HG03135 (cell line): Measurements from ENCODE around the gene CRYBA2.
A peak's percentile ranks its signal among the peaks of the same experiment; 100 is the strongest.

Source experiments
- ATAC-seq: cut with Tn5 transposase; IDR thresholded peaks from one replicate; pipeline ENCODE4 v1.9.1; 2021; ENCODE audit warnings: mild to moderate bottlenecking, moderate library complexity; ENCODE audit not compliant: unreplicated experiment

Gene CRYBA2, protein sequence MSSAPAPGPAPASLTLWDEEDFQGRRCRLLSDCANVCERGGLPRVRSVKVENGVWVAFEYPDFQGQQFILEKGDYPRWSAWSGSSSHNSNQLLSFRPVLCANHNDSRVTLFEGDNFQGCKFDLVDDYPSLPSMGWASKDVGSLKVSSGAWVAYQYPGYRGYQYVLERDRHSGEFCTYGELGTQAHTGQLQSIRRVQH

DNA sequence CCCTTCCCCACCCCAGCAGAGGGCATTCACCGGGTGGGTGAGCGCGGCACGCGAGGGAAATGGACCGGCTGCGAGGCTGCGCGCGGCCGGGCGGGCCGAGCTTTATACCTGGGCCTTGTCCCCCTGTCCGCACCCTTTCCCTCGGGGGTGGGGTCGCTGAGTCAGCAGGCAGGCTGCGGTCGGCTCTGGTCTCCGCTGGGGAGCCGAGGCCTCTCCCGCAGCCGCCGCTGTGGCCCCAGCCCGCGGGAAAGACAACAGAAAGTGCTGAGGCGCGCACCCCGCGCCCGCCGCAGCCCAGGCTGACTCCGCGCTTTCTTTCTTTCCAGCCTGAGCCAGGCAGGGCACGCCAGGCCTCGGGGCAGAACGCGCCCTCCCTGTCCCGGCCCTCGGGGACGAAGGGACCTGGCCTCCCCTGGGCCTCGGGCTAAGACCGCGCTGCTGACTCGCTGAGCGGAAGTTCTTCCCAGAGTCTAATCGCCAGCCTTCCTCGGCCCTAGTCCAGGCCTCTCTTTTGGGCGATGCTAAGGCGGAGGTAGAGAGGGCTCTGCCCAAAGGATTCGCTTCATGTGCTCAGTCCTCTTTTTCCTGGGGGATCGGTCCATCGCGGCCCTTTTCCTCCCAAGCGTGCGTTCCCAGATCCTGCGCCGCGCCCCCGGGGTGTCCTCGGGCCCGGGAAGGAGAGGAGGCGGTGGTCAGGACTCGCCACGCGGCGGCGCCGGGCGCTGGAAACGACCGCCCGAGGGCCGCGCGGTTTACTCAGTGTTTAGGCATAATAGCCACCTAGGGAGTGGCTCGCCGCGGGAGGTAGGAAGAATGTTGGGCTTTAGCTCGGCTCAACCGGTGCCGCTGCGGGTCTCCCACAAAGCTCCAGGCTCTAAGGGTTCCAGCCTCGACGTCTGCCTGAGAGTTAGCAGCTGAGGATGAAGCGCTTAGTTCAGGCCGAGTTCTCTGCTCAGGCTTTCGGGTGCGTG lies at the start of gene CRYBA2:
Gene CRYBA2, minus strand, starts transcription at position 78 of the 971 bp plus-strand sequence. CDS start 246 bp downstream, outside the sequence.
- no peak for ATAC-seq

GRCh38 chr2:219042750-219043149 lies 49.5 kb upstream of the CRYBA2 start:
- no peak for ATAC-seq

GRCh38 chr2:219042157-219042556 lies 48.9 kb upstream of the CRYBA2 start:
- ATAC-seq, result no peak

DNA sequence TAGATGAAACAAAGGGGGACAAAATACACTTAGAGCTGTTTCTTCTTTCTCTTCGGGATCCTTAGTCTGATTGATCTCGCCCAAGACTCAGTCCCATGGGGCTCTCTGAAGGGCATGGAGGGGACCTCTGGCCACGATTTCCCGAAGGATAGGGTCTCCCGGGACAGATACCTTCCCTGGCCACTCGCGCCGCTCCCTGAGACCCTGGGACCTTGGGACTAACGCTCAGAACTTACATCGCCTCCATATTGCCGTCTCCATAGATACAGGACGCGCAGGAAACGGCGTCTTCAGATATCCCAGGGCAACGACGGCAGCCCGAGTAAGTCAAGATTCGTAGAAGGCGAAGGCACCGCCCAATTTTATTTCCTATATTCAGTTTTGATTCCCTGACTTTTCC lies 48.0 kb upstream of the CRYBA2 start, which contains the start of gene CFAP65:
Gene CFAP65, minus strand, starts transcription at position 265 of the 400 bp plus-strand sequence. CDS start 2,468 bp downstream, outside the sequence.
- ATAC-seq, result no peak

- ATAC-seq, result no peak
Measured at GRCh38 chr2:219038600-219038999, 45.4 kb upstream of the CRYBA2 start.

DNA sequence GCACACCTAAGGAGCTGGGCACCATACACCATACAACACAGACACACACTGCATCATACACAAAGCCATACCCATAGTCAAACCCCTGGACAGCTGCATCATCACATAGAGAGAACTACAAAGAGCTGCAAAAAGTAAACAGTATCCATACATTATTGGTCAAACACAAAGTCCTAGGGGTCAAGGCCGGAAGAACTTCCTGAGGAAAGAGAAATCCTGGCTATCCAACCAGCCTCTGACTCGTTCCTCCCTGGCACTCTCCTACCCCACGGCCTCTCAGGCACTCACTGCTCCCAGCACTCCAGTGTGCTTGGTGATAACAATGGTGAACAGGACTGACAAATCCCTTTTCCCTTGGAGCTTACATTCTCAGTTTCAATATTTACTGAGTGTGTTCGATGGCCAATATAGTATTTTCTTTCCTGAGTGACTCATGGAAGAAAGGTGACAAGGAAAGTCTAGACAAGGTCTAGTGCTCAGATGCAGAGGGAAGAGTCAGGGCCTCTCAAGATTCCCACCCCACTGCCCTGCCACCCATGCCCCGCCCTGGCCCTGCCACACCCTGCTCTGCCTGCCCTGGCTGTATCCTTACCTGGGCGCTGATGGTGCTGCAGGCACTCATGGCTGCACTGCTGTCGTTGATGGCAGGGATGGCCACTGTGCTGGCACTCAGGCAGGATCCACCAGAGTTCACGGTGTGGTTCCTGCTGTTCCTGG lies 44.7 kb upstream of the CRYBA2 start:
- no peak for ATAC-seq

- ATAC-seq, result no peak
Measured at GRCh38 chr2:219035942-219036341, 42.7 kb upstream of the CRYBA2 start.

DNA sequence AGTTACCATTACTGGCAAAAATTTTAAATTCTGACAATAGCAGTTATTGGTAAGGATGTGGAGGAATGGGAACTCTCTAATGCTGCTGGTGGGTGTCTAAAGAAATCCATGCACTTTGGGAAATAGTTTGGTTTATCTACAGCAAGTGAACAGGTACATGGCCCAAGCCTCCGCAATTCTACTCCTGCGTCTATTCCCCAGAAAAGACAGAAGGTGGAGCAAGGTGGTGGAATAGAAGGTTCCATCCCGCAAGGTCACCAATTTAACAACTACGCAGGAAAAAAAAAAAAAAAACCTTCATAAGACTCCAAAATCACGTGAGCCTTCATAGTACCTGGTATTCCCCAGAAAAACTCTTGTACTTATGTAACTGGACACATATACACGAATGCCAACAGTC lies 41.6 kb upstream of the CRYBA2 start:
- ATAC-seq, result no peak

DNA sequence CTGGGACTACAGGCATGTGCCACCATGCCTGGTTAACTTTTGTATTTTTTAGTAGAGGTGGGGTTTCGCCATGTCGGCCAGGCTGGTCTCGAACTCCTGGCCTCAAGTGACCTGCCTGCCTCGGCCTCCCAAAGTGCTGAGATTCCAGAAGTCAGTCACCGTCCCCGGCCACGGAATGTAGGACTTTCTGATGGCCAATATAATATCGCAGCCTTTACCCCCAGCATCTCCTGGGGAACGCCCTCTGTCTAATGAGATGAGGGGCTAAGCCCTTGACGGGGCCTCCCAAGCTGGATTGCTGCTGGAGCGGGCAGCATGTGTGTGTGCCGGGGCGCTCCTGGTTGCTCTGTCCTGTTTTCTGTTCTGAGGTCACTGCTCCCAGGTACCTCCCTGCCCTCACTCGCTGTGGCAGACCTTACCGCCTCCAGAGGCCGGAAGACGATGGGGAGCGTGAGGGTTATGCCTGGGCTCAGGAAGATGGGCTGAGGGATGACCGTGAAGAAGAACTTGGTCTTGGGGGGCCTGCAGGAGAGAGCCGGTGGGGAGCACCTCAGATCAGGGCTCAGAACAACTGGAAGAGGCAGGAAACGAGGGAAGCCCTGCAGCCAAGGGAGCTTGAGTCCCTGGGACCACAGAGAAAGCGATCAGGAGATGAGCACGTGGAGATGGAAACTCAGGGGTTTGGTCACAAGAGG lies 39.0 kb upstream of the CRYBA2 start:
- no peak for ATAC-seq

DNA sequence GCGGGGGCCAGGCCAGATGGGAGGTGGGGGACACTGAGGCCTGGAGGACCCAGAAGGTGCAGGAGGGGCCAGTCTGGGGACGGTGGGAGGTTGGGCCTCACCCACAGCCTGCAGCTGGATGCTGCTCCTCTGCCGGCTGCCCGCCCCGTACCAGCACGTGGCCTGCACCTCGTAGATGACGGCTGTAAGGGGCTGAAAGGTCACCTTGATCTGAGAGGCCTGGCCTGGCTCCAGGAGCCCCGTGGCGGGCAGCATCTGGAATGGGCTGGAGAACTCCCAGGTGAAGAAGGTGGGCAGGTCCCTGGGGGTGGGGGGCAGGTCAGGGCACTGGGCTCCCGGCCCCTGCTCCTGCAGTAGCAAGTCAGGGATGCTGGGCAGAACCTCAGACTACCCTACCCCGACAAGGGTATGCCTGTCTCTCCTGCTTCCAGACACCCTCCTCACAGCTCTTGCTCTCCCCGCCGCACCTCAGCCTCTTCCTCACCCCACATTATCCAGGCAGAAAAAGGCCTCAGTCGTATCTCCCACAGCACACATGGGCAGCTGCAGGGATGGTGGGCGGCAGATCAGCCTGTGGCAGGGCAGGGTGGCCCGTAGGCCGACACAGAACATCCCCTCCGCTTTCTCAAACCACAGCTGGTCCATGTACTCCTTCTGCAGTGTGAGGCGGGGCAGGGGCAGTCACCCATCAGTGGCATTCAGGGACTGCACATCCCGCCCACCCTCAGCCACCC lies 38.0 kb upstream of the CRYBA2 start:
- no peak for ATAC-seq

DNA sequence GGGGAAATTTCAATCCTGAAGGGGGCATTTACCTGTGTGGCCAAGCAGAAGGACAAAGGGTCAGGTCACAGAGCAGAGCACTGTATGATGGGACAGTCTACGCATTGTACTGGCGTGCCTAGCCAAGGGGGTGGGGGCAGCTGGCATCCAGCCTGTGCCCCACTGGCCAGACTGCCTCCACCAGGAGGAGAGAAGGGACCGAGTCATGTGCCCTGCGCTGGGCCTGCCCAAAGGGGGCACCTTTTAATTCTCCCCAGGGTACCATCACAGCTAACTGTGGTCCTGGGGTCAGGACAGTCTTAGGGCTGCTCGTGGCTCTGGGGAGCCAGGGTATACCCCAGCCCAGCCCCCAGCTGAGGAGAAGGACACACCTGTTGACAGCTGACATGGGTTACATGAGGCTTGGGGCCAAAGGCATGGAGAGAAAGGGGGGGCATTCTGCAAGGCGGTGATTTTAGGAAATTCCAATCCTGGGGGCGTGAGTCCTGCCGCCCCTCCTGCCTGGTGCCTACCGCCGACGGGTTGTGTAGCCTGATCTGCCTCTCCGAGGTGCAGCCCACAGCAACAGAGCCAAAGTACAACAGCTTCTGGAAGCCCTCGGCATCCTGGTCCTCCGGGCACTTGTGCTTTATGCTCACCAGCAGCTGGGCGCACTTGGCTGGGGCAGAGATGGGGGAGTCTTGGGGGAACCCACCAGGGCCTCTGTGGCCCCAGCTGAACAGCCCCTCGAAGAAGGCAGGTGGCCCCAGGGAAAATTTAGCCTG lies 37.1 kb upstream of the CRYBA2 start:
- ATAC-seq, result no peak

GRCh38 chr2:219029829-219030165 lies 36.6 kb upstream of the CRYBA2 start:
- ATAC-seq, result peak; percentile 76

DNA sequence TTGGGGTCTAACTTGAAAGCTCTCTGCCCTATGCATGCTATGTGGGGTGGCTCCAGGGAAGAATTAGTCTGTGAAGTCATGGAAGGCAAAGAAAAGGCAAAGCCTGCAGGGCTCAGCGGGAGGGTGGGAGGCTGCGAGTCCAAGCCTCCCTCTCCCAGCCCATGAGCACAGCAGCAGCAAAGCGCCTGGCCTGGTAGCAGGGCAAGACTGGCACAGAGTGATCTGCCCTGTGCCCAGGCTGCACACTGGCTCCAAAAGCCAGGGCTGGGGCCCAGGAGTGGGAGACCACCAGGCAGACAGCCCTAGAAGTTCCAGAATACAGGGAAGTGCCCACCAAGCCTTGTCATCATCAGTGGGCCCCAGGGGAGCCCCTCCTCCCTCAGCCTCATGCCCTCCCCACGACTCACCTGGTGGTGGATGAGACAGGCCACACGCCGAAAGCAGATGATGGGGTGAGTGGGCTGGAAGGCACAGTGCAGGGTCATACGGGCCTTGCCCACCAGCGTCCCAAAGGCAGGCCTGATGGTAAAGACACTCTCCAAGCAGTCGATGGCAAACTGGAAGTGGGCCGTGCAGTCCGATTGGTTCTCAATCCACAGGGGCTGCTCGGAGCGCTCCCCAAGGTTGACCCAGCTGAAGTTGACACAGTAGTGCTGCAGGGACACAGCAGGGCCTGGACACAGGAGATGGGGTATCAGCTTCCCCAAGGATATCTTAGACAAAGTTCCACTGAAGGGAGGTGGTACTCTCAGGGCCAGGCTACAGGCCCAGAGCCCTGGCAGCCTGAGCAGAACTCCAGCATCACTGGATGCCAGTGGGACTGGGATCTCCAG lies 36.0 kb upstream of the CRYBA2 start:
- ATAC-seq, result no peak

- no peak for ATAC-seq
Measured at GRCh38 chr2:219028141-219028540, 34.9 kb upstream of the CRYBA2 start.

- no peak for ATAC-seq
Measured at GRCh38 chr2:219027511-219028055, 34.4 kb upstream of the CRYBA2 start.

DNA sequence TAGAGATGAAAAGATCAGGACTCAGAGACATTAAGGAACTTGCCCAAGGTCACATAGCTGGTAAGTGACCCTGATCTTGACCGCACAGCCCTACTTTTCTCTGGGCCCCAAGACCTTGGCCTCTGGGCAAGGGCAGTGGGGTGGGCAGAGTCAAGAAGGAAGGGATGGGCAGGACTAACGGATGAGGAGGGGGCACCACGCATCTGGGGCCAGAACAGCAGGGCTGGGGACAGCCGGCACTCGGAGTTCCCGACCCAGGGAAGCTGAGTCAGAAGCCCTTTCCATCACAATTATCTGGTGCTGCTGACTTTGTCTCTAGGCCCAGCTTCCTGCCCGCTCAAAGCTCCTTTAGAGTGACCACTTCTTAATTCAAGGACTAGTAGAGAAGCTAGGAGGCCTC lies 33.7 kb upstream of the CRYBA2 start:
- ATAC-seq, result no peak

DNA sequence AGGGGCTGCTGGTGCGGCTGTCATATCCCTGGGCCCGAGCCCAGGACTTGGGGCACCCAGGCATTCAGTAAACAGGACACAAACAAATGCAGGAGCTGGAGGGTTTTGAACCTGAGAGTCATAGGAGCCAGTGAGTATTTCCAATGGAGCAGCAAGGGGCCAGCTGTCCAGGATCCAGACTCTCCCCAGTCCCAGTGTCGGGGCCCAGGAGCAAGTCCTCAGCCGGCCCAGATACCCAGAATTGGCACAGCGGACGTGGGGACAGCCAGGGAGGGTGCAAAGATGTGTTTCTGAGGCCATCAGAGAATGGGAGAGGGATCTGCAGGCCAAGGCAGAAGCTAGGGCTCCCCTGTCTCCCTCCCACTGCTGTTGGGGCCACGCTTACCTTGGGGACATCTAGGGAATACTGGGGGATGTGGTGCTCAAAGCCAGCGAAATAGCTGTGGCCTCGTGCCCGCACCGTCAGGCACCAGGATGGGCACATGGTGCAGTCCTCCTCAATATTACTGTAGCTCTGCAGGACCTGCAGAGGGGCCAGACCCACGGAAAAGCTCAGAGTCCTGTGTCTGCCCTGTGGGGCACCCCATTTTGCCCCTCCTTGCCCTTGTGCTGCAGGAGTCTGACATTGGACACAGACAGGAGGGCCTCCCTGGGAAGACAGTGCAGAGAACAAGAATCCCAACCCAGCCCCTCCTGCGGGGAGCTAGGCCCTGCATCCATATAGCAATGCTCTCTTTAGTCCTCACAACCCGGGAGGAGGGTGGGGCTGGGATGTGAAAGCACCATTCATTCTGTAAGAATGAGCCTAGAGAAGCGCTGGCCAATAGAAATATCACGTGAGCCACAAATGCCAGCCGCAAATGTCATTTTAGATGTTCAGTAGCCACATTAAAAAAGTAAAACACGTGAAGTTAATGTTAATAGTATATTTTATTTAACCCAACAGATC lies 32.7 kb upstream of the CRYBA2 start:
- no peak for ATAC-seq
